ENCODE results near the gene PEX6.
"Not testable (repeated sequence)": the region's sequence is repeated elsewhere in the genome, so short reads cannot be mapped to it uniquely, and the experiment has no call there.

The PEX6 gene

DNA sequence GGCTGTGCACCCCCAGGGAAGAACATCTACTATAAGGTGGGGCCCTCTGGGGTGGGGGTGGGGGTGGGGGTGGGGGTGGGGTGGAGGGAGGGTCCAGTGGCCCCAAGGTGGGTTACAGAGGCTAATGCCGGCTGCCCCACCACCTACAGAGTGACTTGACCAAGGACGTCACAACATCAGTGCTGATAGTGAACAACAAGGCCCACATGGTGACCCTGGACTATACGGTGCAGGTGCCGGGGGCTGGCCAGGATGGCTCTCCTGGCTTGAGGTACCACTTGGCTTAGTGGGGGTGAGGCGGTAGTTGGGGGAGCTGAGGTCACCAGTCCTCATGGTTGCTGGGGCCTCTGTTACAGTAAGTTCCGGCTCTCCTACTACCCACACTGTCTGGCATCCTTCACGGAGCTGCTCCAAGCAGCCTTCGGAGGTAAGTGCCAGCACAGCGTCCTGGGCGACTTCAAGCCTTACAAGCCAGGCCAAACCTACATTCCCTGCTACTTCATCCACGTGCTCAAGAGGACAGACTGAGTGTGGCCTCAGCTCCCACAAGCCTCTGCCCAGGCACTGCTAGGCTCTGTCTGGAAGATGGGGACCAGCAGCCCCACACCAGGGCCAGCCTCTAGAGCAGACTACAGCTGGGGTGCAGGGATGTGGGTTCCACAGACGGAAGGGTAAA lies 15.7 kb downstream of the PEX6 start:
- DNase-seq, result no peak

- no peak for DNase-seq
These were observed 16.3 kb downstream of the PEX6 start for GRCh38 chr6:42962502-42963178.

DNA sequence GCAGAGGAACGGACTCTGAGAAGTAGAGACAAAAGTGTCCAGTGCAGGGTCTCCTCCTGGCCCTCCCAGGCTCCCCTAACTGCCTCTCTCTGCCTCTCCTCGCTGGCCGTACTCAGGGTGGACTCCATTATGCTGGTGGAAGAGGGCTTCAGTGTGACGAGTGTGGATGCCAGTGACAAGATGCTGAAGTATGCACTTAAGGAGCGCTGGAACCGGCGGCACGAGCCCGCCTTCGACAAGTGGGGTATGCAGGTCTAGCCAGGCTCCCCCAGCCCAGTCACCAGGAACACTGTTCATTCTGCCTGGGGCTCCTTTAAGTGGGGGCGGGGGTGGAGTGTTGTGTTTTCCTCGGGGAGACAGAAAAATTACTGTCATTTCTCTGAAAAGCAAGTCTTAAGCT lies 16.9 kb downstream of the PEX6 start:
- DNase-seq, result no peak

- DNase-seq, result no peak
These were observed 17.9 kb downstream of the PEX6 start for GRCh38 chr6:42961020-42961470.

- peak; percentile 80 for DNase-seq
These were observed 18.6 kb downstream of the PEX6 start, which contains the start of gene GNMT for GRCh38 chr6:42960243-42961019. Gene GNMT, plus strand, starts transcription at chr6:42960754. Its CDS starts 14 bp downstream, at chr6:42960768.

DNA sequence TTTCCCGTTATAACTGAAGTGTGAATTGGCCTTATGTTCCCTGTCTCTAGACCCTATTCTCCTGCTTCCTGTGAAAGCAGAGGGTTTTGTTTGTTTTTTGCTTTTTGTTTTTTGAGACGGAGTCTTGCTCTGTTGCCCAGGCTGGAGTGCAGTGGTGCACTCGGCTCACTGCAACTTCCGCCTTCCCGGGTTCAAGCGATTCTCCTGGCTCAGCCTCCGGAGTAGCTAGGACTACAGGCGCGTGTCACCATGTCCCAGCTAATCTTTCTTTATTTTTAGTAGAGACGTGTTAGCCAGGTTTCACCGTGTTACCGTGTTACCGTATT lies 19.1 kb downstream of the PEX6 start:
- DNase-seq, result no peak

DNA sequence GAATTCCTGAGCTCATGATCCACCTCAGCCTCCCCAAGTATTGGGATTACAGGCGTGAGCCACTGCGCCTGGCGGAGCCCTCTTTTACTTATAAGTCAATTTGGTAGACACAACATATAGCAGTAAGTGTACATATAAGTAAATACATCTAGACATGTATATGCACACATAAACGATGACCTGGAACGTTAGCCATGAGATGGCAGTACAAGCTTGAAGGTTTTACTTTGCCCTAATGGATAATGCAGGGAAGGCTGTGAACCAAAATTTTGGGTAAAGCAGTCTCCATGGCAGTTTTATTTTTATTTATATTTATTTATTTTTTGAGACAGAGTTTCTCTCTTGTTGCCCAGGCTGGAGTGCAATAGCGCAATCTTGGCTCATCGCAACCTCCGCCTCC lies 20.9 kb downstream of the PEX6 start:
- no peak for DNase-seq

- DNase-seq, result not testable (repeated sequence)
These were observed 24.6 kb downstream of the PEX6 start for GRCh38 chr6:42954405-42954804.

- DNase-seq, result no peak
These were observed 26.6 kb downstream of the PEX6 start for GRCh38 chr6:42952389-42952788.

DNA sequence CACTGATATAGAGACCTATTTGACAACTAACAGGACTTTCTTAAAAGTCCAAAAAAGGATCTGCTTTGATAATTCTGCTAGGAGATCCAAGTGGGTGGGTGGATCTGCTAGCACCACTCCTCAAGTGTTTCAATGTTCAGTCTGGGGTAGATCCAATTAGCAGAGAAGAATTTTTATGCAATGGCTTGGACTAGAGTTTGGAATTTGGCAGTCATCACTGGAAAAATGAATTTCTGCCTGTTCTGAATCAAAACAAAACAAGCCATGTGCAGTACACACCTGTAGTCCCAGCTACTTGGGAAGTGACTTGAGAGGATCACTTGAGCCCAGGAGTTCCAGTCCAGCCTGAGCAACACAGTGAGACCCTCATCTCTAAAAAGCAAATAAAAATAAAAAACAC lies 31.0 kb downstream of the PEX6 start:
- DNase-seq, result no peak

DNA sequence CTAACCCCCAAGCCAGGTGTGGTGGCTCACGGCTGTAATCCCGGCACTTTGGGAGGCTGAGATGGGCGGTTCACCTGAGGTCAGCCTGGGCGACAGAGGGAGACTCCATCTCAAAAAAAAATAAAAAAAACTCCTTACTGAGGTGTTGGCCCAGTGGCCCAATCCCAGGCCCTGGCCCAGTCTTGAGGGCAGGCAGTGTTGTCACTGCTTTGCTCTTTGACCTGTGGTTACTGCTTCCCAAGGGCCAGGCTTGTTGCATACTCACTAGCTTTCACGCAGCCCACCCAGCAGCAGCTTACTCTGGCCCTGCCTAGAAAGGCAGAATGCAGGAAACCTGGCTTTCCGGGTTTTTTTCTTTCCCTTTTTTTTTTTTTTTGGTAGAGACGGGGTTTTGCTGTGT lies 36.5 kb downstream of the PEX6 start:
- no peak for DNase-seq

GRCh38 chr6:42941356-42941755 lies 37.6 kb downstream of the PEX6 start:
- not testable (repeated sequence) for DNase-seq

DNA sequence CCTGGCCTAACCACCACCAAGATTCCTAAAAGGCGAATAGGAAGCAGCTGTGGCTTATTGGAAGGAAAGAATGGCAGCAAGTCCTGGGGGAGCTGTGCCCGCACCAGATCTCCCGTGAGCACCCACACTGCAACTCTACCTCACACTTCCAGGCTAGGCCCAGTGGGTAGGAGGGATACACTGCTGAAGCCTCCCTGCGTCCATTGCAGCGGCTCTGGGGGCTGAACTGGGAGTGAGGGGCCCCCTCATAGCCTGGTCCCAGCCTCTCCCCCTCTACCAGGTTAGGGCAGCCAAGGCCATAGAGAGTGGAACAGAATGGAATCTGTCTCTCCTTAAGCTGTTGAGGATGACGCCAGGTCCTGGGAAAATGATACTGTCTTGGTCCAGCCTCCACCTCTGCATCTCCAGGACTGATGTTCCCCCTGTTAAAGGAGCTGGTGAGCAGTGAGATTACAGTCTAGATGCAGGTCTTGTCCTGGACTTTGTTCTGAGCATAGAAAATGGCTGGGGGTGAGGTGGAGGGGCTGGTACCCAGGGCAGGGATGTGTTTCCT lies 38.4 kb downstream of the PEX6 start:
- no peak for DNase-seq

DNA sequence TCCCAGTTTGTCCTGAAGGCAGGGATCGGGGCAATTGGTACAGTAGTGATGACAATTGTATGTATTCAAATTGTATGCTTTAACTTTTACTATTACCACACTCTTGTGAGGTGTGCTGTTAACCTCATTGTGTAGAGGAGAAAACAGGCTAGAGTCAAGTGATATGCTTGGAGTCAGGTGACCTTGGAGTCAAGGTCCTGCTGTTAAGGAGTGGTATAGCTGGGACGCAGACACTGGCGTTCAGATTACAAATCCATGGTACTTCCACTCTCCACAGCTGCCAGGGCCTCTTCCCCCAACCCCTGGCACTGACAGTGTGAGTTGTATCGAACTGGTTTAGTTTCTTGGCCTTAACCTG lies 39.2 kb downstream of the PEX6 start:
- no peak for DNase-seq

GRCh38 chr6:42938987-42939809 lies 39.8 kb downstream of the PEX6 start:
- DNase-seq, result no peak

DNA sequence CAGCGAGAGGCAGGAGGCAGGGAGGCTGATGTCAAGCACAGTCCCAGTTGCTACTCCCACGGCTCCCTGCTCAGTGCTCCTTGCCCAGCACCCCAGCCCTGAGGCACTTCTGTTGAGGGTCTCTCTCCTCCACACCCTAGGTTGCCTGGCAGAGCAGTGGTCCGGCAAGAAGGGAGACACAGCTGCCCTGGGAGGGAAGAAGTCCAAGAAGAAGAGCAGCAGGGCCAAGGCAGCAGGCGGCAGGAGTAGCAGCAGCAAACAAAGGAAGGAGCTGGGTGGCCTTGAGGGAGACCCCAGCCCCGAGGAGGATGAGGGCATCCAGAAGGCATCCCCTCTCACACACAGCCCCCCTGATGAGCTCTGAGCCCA lies 40.6 kb downstream of the PEX6 start:
- DNase-seq, result no peak

DNA sequence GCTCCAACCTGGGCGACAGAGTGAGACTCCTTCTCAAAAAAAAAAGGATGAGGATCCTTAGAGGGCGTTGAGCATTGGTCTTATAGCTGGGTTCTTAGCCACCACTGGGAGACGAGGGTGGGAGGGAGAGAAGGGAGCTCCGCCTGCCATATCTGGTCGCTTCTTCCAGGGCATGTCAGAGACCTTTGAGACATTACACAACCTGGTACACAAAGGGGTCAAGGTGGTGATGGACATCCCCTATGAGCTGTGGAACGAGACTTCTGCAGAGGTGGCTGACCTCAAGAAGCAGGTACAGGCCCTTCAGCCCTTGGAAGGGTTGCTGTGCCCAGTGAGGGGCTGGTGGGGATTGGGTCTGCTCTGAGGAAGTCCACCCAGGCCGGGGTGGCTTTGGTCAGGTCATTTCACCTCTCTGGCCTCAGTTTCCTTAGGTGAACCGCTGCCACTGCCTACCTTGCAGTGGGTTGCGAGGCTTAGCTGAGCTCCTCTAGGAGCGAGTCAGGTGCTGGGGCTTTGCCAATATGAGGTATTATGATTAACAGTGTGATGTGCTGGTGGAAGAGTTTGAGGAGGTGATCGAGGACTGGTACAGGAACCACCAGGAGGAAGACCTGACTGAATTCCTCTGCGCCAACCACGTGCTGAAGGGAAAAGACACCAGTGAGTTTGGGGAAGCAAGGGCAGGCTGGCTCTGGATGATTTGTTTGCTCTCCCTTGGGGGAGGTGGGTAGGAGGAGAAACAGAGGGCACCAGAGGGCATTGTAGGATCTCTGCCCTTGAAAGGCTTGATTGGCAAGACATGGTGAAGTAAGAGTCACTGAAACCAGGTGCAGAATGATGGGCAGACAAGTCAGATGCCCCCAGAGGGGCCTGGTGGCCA lies 41.2 kb downstream of the PEX6 start:
- no peak for DNase-seq

GRCh38 chr6:42936398-42936797 lies 42.6 kb downstream of the PEX6 start:
- no peak for DNase-seq

GRCh38 chr6:42935322-42935721 lies 43.7 kb downstream of the PEX6 start:
- no peak for DNase-seq

GRCh38 chr6:42933205-42933604 lies 45.8 kb downstream of the PEX6 start:
- no peak for DNase-seq

GRCh38 chr6:42932412-42932811 lies 46.6 kb downstream of the PEX6 start:
- no peak for DNase-seq

DNA sequence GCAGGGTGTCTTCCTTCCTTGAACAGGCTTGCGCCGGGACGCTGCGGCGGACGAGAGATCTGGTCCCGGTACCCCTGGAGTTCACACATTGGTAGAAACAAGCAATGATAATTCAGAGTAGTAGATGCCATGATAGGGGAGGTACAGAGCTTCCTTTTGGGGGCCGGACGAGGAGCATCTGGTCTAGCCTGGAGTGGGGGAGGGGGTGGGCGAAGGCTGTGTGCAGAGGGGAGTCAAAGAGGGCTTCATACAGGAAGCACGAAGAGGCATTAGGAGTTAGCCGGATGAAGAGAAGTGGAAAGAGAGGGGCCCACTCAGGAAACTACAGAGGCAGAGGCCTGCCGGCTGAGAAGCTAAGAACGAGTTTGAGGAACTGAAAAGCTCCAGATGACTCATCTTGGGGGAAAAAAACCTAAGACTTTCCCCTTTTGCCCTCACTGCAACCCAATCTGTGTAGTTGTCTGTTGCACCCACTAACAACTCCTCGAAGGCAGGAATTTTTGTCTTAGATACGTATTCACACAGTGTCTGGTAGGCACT lies 49.1 kb downstream of the PEX6 start:
- DNase-seq, result peak; percentile 83
